ENCODE results near the gene FPR3. TPM values are rescaled to one million over a fixed set of nuclear protein-coding genes. Genes with fewer than 3 reads are reported as not detected.
"Not testable (repeated sequence)": the region's sequence is repeated elsewhere in the genome, so short reads cannot be mapped to it uniquely, and the experiment has no call there.

FPR3 gene
- total RNA-seq, 3 donors from 2014 or later: 3.9 to 20.0 (median 12.0) TPM

DNA sequence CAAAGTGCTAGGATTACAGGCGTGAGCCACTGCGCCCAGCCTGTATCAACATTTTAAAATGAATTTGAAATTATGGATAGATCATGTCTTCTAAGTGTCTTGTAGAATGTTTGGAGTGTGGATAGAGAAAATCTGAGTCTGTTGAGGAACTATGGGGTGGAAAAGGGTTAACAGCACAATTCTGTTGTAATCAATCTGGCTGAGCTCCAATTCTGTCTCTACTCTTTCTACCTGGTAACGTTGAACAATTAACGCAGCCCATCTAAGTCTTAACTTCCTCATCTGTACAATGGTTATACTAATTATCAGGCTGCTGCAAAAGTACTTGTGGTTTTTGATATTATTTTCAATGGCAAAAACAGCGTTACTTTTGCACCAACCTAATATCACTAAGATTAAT lies 29.9 kb upstream of the FPR3 start:
- intact Hi-C loops (cut with DNase I; ENCODE audit: low total_unique reads): no loop called here
- Histone ChIP-seq H3K9me3 (no peaks in the 10 kb centered on the region), H3K4me3 (no peak overlapping the region), H3K27ac (no peak overlapping the region), H3K4me1 (no peaks in the 10 kb centered on the region), H3K27me3 (peaks cover 0 to 29% of the 10 kb centered on the region in 2 donors), H3K36me3 (no peaks in the 10 kb centered on the region)
- TF ChIP-seq POLR2A (IDR thresholded peaks at IDR 0.05): no peak
- DNase-seq (ENCODE audit: low spot score in 2 of 2): no peak

DNA sequence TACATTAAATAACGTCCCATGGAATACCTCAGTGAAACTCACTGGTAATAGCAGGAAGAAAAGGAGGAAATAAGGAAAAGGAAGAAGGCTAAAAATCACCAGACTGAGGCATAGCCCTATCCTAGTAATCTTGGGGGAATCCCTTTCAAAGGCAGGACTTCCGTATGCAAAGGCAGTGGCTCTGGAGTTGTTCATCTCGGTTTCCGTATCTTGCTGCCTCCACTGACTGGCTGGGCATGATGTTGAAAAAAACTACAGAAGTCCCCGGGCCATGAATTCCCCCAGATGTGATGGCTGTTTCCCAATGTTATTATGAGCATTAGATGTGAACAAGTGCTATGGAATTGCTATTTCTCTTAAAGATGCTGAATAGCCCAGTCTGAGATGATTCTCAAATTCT lies 28.5 kb upstream of the FPR3 start:
- H3K36me3 ChIP-seq: no peaks in the 10 kb centered on the region
- TF ChIP-seq POLR2A (IDR thresholded peaks at IDR 0.05) (no peak), POLR2AphosphoS5 (IDR thresholded peaks at IDR 0.05) (no peak)
- TF ChIP-seq, protein P1, sequence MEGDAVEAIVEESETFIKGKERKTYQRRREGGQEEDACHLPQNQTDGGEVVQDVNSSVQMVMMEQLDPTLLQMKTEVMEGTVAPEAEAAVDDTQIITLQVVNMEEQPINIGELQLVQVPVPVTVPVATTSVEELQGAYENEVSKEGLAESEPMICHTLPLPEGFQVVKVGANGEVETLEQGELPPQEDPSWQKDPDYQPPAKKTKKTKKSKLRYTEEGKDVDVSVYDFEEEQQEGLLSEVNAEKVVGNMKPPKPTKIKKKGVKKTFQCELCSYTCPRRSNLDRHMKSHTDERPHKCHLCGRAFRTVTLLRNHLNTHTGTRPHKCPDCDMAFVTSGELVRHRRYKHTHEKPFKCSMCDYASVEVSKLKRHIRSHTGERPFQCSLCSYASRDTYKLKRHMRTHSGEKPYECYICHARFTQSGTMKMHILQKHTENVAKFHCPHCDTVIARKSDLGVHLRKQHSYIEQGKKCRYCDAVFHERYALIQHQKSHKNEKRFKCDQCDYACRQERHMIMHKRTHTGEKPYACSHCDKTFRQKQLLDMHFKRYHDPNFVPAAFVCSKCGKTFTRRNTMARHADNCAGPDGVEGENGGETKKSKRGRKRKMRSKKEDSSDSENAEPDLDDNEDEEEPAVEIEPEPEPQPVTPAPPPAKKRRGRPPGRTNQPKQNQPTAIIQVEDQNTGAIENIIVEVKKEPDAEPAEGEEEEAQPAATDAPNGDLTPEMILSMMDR (IDR thresholded peaks at IDR 0.05): no peak
- no peaks in the 10 kb centered on the region for H3K4me1 ChIP-seq
- H3K9me3 ChIP-seq: no peaks in the 10 kb centered on the region
- intact Hi-C loops (cut with DNase I; ENCODE audit: low total_unique reads): no loop called here
- no peak overlapping the region for H3K4me3 ChIP-seq
- DNase-seq (ENCODE audit: low spot score in 2 of 2): no peak
- H3K27me3 ChIP-seq: peaks cover 0 to 28% of the 10 kb centered on the region in 2 donors
- no peak overlapping the region for H3K27ac ChIP-seq

DNA sequence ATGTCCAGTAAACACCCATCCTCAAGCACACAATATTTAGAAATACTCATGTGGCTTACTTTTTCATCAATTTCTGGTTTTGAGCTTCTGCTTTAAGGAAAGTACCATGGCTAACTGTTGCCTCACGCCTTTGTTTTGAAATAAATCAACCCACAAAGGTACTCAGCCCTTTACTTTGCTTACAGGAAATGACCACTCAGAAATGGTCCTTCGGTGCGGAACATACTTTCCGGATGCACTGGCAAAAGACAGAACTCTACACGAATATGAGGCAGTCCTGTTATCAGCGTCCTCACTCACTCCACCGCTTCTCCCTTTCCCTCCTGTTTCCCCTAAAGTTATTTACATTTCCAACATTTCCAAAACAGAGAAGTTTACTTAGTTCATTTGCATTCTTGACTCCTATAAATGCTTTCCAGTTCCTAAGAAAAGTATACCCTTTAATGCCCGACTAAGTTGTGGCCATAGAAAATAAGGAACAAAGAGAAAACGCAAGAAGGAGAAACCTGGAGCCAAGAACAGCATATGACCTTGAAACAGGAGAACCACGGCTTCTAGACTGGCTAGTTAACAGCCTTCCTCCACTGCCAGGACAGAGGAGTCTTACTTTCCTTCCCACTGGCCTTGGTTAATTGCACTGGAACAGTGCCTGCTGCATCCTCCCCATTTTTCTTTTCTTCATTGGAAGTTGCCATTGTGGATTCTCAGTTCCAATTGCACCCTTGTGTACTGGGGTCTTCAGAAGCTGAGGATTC lies 23.4 kb upstream of the FPR3 start:
- H3K36me3 ChIP-seq: no peaks in the 10 kb centered on the region
- DNase-seq (ENCODE audit: low spot score in 2 of 2): no peak
- TF ChIP-seq POLR2A (IDR thresholded peaks at IDR 0.05): no peak
- intact Hi-C loops (cut with DNase I; ENCODE audit: low total_unique reads): no loop called here
- H3K9me3 ChIP-seq: no peaks in the 10 kb centered on the region
- H3K27ac ChIP-seq: no peak overlapping the region
- H3K4me3 ChIP-seq: no peak overlapping the region
- H3K27me3 ChIP-seq: peaks cover 0 to 9% of the 10 kb centered on the region in 2 donors
- no peaks in the 10 kb centered on the region for H3K4me1 ChIP-seq

DNA sequence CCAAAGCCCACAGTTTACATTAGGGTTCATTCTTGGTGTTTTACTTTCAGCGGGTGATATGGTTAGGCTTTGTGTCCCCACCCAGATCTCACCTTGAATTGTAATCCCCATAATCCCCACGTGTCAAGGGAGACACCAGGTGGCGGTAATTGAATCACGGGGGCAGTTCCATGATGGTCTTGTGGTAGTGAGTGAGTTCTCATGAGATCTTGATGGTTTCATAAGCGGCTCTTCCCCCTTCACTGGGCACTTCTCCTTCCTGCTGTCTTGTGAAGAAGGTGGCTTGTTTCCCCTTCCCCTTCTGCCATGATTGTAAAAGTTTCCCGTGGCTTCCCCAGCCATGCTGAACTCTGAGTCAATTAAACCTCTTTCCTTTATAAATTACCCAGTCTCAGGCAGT lies 22.0 kb upstream of the FPR3 start:
- intact Hi-C loops (cut with DNase I; ENCODE audit: low total_unique reads): no loop called here
- peaks cover 0 to 9% of the 10 kb centered on the region in 2 donors for H3K27me3 ChIP-seq

DNA sequence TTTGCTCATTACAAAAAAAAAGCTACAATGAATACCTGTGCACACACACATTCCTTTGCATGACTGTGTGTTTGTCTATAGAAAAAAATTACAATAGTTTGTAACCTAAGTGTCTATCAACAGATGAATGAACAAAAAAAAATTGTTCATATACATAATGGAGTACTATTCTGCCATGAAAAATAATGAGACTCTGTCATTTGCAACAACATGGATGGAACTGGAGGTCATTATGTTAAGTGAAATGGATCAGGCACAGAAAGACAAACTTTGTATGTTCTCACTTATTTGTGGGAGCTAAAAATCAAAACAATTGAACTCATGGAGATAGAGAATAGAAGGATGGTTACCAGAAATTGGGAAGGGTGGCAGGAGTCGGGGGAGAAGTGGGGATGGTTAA lies 18.4 kb upstream of the FPR3 start:
- peaks cover 0 to 18% of the 10 kb centered on the region in 2 donors for H3K27me3 ChIP-seq
- H3K9me3 ChIP-seq; DNase-seq (ENCODE audit: low spot score in 2 of 2); H3K36me3 ChIP-seq; H3K27ac ChIP-seq; intact Hi-C loops (cut with DNase I; ENCODE audit: low total_unique reads); H3K4me3 ChIP-seq; H3K4me1 ChIP-seq: not testable (repeated sequence)

More for the DNA sequence above, 22.0 kb upstream of the FPR3 start:
- no peak for DNase-seq (ENCODE audit: low spot score in 2 of 2)
- Histone ChIP-seq H3K27ac (no peak overlapping the region), H3K9me3 (no peaks in the 10 kb centered on the region), H3K4me1 (no peaks in the 10 kb centered on the region), H3K36me3 (no peaks in the 10 kb centered on the region), H3K4me3 (no peak overlapping the region)
- no peak for TF ChIP-seq POLR2AphosphoS5 (IDR thresholded peaks at IDR 0.05)
- no peak for TF ChIP-seq POLR2A (IDR thresholded peaks at IDR 0.05)
- TF ChIP-seq, protein P1 (IDR thresholded peaks at IDR 0.05): no peak

DNA sequence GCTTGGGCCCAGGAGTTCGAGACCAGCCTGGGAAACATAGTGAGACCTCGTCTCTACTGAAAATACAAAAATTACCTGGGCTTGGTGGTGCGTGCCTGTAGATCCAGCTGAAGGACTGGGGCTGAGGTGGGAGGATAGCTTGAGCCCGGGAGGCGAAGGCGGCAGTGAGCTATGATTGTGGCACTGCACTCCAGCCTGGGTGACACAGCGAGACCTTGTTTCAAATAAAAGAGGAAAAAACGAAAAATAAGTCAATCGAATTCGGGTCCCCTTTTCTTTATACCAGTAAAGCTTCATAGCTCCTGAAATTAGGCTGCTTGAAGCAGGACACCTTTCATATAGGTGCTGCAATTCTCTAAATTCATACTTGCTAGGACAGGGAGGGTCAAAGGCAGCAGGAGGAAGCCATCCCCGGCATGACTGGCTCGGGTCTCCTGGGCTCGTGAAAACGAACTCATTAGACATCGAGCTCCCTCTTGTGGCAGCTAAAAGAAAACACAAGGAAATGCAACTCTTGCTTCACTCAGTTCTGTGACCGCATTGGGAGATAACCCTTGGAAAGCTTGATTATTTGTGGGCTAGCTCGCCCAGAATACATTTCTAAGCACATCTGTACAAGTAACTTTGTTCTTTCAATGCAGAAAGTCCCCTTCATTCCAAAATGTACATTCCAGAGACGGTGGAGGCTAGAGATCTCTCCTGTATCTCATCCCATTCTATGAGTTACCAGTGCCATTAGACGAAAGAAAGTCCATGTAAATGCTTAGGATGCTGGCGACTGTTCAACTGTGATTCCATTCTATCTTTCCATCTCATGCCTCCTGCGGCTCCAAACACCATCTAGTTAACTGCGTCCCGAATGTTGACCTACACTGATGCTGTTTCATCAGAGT lies 17.1 kb upstream of the FPR3 start:
- no peak for TF ChIP-seq POLR2A (IDR thresholded peaks at IDR 0.05)
- TF ChIP-seq, protein P1 (IDR thresholded peaks at IDR 0.05): peak; percentile 54 to 73 (median 60)
- TF ChIP-seq POLR2AphosphoS5 (IDR thresholded peaks at IDR 0.05): no peak
- H3K27ac ChIP-seq: no peak overlapping the region
- H3K9me3 ChIP-seq: no peaks in the 10 kb centered on the region
- intact Hi-C loops (cut with DNase I; ENCODE audit: low total_unique reads): no loop called here
- peaks cover 0 to 17% of the 10 kb centered on the region in 2 donors for H3K27me3 ChIP-seq
- H3K4me3 ChIP-seq: no peak overlapping the region
- no peaks in the 10 kb centered on the region for H3K4me1 ChIP-seq
- no peaks in the 10 kb centered on the region for H3K36me3 ChIP-seq
- DNase-seq (ENCODE audit: low spot score in 2 of 2): peak in 1 of 2 donors; percentile 23
